ENCODE data around the gene SCN8A.
"Not testable (repeated sequence)": the region's sequence is repeated elsewhere in the genome, so short reads cannot be mapped to it uniquely, and the experiment has no call there.

Gene SCN8A

DNA sequence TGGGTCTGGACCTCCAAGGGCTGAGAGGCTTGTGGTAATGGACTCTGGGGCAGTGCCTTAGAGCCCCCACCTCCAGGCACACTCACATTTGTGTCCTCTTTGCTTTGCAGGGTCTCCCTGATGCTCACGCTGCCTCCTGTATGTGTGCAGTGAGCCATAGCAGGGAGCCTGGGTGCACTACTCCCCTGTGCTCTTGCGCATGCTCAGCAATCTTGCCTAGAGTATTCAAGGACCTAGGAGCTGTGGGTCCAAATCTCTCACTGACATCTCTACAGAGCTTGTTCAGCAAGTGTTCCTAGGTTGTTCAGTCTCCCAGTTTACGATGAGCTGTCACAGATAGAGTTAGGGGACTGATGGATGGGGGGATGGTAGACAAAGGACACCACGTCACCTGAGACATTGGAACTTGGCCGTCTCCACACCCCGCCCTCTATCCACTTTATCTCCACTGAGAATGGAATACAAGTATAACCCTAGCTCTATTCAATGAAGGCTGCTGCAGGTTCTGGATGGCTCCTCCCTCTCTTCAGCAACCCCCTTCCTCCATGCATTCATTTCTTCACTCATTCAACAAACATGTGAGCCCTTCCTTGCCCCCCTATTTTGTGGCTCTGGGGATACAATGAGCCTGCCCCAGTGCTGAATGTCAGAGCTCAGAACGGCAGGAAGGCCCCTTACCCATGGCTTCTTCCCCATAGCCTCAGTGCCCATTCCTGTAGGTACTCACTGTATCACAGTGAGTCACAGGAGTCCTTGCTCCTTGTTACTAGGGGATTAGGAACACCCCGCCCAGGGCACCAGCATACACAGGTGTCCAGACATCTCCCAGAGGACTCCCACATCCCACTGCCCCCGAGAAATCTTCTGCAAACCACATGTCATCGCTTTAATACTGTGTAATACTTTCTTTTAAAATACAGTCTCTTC, 226.3 kb downstream of the SCN8A start:
- no peak for DNase-seq (ENCODE audit: low spot score)

DNA sequence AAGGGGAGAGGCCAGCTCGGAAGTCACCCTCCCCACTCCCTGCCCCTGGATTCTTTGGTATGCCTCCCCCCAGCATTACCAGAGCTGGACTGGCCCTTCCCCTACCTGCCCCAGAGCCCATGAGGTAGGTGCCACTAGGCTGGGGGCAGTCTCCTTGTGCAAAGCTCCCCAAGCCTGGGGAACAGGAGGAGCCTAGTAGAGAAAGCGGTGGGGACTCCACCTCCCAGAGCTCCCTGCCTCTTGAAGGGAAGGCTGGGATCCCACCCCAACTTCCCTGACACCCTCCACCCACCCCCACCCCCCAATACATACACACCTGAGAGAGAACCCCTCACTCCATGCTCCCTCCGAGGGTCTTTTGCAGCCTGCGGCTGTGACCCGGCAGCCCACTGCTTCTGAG, 227.1 kb downstream of the SCN8A start:
- no peak for DNase-seq (ENCODE audit: low spot score)

DNA sequence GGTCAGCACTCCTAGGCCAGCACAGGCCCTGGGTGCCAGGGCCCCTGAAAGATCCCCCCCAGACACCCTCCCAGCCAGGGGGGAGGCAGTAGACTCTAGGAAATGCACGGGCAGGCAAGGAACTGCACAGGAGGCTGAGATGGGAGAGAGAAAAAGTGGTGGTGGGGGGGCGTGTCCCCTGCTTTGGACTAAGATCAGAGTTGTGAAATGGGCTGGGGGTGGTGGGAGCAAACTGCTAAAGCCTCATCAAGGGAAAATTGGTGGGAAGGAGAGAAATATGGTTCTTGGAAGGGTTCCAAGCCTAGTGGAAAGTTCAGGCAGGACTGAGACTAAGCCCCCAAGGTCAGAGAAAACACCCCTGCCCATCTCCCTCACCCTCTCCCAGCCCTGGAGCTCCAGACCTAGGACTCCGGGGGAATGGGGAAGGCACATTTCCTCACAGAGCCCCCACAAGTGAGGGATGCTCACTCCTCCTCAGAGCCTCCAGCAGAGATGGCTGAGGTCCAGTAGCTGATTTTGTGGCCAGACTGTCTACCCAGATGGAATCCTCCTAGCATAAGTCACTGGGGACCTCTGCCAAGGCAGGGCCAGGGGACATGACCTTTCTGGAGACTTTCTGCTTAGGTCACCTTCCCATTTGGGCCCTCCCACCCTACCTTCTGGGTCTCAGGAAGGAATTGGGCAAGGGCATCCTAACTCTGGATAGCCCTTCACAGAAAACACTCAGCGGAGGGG, 227.7 kb downstream of the SCN8A start:
- DNase-seq (ENCODE audit: low spot score): no peak

DNA sequence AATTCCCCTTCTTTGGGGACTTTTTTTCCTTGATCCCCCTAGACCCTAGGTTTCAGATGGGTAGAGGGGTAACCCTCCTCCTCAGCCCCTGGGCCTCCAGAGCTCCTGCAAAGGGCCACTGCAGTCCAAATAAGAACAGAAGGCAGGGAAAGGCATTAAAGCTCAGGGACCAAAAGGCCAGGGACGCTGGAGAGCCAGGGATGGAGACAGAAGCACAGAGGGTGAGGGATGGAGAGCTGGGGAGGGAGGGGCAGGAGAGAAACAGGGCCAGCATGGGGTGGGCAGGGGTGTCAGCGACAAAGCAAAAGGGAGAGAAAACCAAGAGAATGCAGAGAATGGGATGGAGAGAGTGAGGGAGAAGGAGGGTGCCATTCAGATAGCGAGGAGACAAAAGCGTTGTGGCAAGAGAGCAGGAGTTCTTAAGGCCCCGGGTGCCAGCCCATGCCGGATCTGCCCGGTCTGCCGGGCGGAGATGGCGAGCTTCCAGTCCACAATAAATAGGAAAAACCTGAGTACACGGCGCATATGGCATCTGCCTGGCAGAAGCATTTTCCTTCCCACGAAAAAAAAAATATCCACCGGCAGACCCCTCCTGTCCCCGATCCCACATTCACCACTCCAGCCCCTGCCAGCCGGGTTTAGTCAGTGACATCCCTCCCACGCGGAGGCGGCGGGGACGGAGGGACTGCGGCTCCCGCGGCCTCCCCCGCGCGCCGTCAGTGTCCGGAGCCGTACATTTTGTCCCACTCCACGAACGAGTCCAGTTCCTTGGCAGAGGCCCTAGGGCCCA, 228.9 kb downstream of the SCN8A start:
- DNase-seq (ENCODE audit: low spot score): no peak

DNA sequence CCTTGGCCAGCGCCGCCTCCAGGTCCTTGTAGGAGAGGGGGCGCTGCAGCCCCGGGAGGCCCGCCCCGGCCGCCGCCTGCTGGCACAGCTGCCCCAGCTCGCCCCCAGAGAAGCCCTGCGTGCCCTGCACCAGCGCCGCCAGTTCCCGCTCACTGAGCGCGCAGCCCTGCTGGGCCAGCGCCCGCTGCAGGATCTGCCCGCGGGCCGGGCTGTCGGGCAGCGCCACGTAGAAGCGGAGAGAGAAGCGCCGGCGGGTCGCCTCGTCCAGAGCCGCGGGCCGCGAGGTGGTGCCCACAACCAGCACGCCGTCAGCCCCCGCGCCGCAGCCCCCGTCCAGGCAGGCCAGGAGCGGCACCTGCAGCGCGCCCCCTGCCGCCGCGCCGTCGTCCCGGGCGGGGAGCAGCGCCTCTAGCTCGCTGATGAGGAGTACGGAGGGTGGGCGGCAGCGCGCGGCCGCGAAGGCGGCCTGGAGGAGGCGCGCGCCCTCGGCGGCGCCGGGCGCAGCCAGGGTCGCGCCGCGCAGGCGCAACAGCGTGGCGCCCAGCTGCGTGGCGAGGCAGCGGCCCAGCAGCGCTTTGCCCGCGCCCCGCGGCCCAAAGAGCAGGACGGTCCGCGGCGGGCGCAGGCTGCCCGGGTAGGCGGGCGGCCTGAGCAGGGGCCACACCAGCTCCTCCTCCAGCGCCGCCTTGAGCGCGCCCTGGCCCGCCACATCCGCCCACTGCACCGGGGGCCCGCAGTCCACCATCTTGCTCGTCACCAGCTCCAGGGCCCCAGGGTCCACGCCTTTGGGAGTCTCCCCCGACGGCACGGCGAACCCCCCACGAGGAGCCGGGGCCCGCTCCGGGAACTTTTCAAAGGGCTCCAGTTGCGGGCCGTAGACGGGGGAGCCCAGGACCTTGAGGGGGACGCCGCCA, 229.8 kb downstream of the SCN8A start:
- no peak for DNase-seq (ENCODE audit: low spot score)

DNA sequence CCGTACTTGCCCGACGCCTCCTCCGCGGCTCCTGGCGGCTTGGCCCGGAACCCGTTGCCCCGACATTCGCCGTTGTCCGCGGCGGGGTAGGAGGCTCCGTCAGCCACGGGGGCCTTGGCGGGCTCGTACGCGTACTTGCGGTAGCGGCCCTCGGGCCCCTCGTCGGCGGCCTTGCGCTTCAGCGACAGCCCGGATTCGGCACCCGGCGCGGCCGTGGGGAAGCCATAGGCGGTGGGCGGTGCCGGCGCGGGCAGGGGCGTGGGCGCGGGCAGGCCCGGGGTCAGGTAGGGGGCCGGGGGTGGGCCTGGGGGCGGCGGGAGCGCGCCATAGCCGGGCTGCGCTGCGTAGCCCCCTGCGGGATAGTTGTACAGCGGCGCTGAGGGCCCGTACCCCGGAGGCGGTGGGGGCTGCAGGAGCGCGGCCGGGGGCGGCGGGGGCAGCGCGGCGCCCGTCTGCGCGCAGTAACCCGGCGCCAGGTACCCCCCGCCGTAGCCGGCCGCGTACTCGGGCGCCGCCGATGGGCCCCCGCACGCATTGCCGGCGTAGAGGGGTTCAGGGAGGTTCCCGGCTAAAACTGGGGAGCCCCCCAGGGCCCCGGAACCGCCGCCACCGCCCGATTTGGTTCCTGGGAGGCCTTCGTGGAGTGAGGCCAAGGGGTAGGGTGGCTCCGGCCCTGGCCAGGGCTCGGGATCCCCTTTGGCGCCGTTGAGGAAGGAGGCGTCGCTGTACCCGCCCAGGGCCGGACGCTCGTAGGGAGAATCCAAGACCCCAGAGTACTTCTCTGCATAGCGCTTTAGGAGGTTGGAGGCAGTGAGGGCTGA, 230.6 kb downstream of the SCN8A start:
- no peak for DNase-seq (ENCODE audit: low spot score)

DNA sequence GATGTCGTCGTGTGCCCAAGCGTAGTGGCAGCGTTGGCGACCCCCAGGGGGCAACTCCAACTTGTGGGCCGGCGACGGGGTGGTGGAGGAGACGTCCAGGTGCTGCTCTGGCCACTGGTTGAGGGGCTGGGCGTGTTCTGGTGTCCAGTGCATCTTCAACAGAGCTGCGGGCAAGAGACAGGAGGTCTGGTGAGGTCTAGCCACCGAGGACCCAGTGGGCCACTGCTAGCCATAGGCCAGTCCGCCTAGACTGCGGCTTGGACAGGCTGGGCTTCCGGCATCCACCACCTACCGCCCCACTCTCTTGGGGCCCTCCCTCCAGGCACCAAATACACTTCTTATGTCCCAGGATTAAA, 231.2 kb downstream of the SCN8A start:
- DNase-seq (ENCODE audit: low spot score): no peak

DNA sequence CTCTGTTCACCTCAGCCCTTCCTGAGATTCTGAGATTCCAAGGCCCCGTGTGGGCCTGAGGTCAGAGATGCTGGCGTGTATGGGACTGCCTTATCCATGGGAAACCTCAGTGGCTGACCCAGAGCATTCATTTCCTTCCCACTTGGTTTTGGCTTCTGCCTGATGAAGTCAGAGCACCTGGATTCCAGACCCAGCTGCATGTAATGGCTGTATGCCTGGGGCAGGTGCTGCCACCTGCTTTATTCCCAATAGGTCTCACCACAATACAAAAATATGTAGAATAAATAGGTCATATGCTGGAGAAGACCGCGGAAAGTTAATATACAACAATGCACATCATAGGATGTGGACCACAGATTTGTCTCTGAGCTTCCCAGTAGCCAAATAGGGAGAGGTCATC, 231.9 kb downstream of the SCN8A start:
- DNase-seq (ENCODE audit: low spot score): no peak

DNA sequence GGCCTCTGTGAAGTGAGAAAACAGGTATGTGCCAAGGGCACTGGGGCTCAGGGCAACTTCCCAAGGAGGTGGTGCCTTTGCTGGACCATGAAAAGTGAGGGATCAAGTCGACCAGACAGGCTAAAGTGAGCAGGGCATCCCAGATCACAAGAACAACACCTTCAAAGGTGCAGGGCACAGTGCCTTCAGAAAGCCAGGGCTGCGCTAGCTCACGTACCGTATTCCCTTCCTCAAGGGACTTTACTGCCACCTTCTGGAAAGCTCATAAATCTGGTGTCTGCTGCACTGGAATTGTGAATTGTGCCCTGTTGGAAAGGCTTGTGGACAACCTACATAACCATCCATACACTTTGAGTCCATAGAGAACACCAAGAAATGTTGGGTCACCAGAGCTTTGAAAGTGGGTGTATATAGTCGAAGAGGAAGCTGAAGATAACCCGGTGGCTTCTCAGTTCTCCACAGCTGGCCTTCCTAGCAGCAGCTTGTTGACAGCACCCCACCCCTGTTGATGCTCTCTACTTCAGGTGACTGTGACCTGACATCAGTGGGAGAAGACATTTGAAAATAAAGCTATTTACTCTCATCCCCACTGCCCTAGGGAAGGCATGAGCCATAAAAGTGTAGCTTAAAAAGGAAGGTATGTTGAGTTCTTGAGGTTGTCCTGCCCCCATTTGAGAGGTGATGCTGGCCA, 233.0 kb downstream of the SCN8A start:
- DNase-seq (ENCODE audit: low spot score): peak; percentile 60

DNA sequence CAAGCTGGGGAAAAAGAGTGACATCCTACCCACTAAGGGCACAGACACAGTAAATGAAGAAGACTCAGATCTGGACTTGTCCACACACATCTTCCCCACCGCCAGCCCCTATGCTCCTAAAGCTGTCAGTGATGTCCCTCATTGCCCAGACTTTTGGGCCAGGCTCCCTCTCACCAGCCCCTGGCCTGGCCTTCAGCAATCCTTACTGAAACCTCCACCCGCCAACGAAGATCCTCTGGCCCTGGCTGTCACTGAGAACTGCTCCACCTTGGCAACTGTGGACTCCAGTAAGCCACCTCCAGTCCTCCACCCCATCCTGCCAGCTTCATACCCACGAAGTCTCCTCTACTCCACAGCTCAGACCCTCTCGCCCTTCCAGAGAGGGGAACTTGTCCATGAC, 234.2 kb downstream of the SCN8A start:
- no peak for DNase-seq (ENCODE audit: low spot score)

DNA sequence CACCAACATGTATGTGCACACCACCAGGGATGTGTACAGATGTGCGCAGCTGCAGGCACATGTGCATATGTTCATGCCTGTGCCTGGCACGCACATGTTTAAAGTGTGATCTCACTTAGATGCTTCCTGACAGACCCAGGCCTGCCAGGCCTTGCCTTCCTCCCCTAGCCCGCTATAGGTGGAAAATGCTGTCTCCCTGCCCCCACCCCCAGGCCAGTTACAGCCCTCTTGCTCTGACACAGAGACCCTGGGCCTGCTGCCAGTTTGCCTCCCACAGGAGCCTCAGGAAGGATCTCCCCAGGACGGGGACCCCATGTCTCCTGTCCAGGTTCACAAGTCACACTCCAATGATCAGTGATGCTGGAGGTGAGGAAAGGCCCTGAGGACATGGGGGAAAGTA, 235.8 kb downstream of the SCN8A start:
- DNase-seq (ENCODE audit: low spot score): no peak

DNA sequence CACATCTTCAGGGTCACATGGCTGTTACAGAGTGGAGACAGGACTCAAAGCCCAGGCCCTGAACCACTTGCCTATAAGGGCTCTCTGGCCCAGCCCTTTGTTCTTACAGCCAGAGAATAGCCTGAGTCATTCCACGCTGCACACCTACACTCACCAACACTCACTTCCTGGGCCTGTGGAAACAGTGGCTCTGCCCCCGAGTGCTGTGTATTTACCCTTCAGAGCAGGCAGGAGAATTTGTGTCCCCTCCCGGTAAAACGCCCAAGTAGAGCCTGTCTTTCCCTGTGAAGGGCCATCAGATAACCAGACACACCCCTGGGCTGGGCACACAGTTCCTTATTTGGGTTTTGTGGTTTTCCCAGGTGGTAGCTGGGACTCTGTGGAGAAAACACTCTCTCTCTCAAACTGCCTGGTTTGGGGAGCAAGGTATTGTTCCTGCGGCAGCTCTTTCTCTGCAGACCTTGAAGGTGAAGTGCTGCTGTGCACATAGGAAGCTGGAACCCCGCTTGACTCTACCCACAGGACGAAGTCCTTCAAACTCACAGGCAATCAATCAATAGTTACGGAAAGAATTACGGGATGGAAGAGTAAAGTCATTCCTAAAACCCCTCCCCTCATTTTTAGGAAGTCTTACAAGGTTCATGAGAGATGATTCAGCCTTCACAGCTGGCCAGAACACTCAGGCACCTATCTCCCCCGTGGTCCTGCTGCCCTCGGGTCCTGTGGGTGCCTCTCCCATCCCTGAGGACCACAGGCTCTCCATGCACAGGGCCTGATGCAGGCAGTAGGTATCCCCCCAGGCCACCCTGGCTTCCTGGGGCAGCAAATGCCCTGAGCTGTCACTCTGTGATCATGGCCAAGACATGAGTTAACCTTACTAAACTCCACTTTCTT, 237.1 kb downstream of the SCN8A start:
- peak; percentile 38 for DNase-seq (ENCODE audit: low spot score)

DNA sequence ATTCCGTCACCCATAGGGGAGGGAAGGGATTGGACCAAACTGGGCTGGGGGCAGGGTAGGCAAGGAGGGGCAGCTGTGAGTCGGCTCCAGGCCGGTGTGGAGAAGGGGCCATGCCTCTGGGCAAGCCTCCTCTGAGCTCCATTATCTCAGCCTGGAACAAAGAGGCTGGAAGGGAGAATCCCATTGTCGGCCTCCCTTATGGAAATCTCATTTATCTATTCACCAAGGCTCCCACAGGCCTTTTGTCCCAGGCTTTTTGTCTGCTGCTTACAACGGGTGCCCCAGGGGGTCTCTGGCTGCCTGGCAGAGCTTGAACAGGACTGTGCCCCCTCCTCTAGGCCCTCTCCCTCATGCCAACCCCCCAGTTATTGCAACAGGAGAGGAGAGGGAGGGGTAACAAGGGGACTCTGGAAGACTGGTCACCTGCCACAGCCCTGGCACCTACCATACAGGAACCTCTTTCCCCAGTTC, 238.0 kb downstream of the SCN8A start:
- no peak for DNase-seq (ENCODE audit: low spot score)

DNA sequence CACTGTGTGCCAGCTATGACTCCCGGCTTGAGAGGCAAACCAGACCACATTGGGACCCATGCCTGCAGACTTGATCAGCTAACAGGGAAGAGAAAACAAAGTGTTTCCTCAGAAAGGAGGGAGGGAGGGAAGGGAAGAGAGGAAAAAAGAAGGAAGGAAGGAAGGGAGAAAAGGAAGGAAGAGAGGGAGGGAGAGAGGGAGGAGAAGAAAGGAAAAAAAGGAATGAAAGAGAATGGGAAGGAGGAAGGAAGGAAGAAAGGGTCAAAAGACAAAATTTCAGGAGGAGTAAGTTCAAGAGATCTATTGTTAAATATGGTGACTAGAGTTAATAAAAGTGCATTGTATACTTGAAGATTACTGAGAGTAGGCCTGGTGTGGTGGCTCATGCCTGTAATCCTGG, 238.6 kb downstream of the SCN8A start:
- DNase-seq (ENCODE audit: low spot score): no peak

DNA sequence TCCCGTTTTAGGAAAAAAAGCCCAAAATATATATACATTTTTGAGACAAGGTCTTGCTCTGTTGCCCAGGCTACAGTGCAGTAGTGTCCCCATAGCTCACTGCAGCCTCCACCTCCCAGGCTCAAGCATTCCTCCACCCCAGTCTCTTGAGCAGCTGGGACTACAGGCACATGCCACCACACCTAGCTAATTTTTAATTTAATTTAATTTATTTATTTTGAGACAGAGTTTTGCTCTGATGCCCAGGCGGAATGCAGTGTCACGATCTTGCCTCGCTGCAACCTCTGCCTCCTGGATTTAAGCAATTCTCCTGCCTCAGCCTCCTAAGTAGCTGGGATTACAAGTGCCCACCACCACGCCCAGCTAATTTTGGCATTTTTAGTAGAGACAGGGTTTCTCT, 240.8 kb downstream of the SCN8A start:
- DNase-seq (ENCODE audit: low spot score): not testable (repeated sequence)

DNA sequence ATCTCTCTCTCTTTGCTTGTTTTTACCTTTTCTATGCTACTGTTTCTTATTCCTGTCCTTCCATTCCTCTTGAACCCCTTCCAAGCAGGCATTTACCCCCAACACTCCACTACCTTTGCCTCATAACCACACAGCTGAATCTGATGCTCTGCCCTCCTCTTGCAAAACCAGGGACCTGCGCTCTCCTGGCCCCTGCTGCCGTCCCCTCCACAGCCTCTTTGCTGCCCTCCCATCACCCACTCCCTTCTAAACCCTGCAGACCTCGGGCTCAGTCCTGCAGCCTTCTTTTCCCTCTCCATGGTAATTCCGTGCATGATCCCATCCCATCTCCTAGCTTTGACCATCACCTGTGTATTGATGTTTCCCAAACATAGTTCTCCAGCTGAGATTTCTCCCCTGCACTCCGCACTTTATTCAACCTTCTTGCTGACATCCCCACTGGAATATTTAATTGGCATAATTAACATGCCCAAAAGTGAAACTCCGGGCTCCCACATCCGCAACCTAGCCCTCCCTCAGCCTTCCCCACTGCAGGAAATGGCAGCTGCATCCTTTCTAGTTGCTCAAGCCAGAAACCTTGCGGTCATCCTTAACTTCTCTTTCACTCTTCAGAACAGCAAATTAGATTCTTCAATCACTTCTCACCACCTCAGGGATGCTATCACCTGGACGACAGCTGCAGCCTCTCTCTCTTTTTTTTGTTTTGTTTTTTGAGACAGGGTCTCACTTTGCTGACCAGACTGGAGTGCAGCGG, 241.5 kb downstream of the SCN8A start:
- DNase-seq (ENCODE audit: low spot score): no peak

DNA sequence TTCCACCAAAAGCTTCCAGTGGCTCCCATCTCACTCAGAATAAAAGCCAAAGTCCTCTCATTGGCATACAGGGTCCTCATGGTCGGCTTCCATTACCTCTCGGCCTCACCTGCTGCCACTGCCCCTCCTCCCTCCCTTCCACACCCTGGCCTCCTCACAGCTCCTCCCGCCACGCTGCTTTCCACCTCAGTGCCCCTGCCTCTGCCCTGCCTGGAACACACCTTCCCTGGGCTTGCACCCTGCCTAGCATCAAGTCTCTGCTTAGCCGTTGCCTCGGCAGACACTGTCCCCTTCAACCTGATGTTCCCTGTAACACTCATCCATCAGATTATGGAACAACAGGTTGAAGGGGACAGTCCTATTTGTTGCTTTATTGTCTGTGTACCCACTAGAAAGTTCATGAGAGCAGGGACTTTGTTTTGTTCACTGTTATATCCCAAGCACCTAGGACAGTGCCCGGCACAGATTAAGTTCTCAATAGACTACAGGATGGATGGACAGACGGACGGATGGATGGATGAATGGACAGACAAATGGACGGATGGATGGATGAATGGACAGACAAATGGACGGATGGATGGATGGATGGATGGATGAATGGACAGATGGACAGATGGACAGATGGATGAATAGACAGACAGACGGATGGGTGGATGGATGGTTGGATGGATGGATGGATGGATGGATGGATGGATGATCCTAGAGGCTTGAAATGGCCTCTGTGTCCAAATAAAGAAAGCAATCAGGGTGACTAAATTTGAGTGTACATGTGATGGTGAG, 242.6 kb downstream of the SCN8A start:
- no peak for DNase-seq (ENCODE audit: low spot score)

Measured in RKO (cell line).